GM21529 (cell line): ENCODE data around the gene COL28A1.

Experiments
- ATAC-seq: cut with Tn5 transposase; IDR thresholded peaks from one replicate; pipeline ENCODE4 v1.9.1; 2021; ENCODE audit not compliant: unreplicated experiment

COL28A1 gene

GRCh38 chr7:7344583-7344982 lies 191.1 kb downstream of the COL28A1 start:
- no peak for ATAC-seq

GRCh38 chr7:7335909-7336308 lies 199.8 kb downstream of the COL28A1 start:
- ATAC-seq: no peak

- ATAC-seq: no peak
These were observed 200.5 kb downstream of the COL28A1 start for GRCh38 chr7:7335215-7335614.

- ATAC-seq: no peak
These were observed 202.1 kb downstream of the COL28A1 start for GRCh38 chr7:7333610-7334009.

- no peak for ATAC-seq
These were observed 204.2 kb downstream of the COL28A1 start for GRCh38 chr7:7331523-7331922.

- ATAC-seq: no peak
These were observed 204.7 kb downstream of the COL28A1 start for GRCh38 chr7:7330997-7331396.

- no peak for ATAC-seq
These were observed 206.3 kb downstream of the COL28A1 start for GRCh38 chr7:7329326-7329725.

GRCh38 chr7:7327423-7327822 lies 208.2 kb downstream of the COL28A1 start:
- ATAC-seq: no peak

GRCh38 chr7:7324698-7325097 lies 211.0 kb downstream of the COL28A1 start:
- no peak for ATAC-seq

- ATAC-seq: no peak
These were observed 211.8 kb downstream of the COL28A1 start for GRCh38 chr7:7323921-7324320.

- peak; percentile 59 for ATAC-seq
These were observed 212.3 kb downstream of the COL28A1 start for GRCh38 chr7:7323352-7323751.

- ATAC-seq: peak; percentile 93
These were observed 214.0 kb downstream of the COL28A1 start for GRCh38 chr7:7321681-7322080.

- ATAC-seq: no peak
These were observed 217.1 kb downstream of the COL28A1 start for GRCh38 chr7:7318601-7319000.

GRCh38 chr7:7317850-7318249 lies 217.8 kb downstream of the COL28A1 start:
- no peak for ATAC-seq

- ATAC-seq: no peak
These were observed 219.8 kb downstream of the COL28A1 start for GRCh38 chr7:7315851-7316250.

GRCh38 chr7:7312323-7312722 lies 223.3 kb downstream of the COL28A1 start:
- no peak for ATAC-seq

- ATAC-seq: no peak
These were observed 224.7 kb downstream of the COL28A1 start for GRCh38 chr7:7311001-7311400.

- ATAC-seq: no peak
These were observed 226.5 kb downstream of the COL28A1 start for GRCh38 chr7:7309203-7309602.
